ENCODE results near the gene C2orf92. TPM values are rescaled to one million over a fixed set of nuclear protein-coding genes. Genes with fewer than 3 reads are reported as not detected.
A peak's percentile ranks its signal among the peaks of the same experiment; 100 is the strongest.
"Not testable (repeated sequence)": the region's sequence is repeated elsewhere in the genome, so short reads cannot be mapped to it uniquely, and the experiment has no call there.

C2orf92 gene
- total RNA-seq, 2 experiments from 2014 or later: 6.1 to 7.3 TPM

DNA sequence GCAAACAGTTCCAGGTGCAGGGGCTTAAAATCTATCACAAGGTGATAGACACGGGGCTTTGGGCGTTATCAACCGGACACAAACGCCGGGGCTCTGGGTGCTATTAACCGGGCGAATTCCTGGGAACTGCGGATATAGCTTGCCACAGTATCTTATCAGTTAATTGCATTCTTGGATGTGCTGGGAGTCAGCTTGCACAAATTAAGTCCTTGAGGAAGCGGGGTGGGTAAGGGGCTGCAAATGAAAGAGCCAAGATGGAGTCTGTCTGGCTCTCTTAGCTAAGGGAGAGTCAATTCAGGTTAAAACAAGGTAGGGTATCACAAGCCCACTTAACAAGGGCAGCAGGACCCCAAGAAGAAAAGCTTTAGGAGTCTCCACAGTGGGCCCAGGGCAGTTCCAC lies 42.7 kb downstream of the C2orf92 start:
- not testable (repeated sequence) for H3K9me3 Mint-ChIP-seq, DNase-seq, H3K27me3 Mint-ChIP-seq
- H3K36me3 Mint-ChIP-seq: peaks cover 43% of the 10 kb centered on the region
- peaks cover 60% of the 10 kb centered on the region for H3K4me1 Mint-ChIP-seq
- peak overlapping the region; percentile 99 for H3K27ac Mint-ChIP-seq
- H3K4me3 Mint-ChIP-seq: peak overlapping the region; percentile 89

DNA sequence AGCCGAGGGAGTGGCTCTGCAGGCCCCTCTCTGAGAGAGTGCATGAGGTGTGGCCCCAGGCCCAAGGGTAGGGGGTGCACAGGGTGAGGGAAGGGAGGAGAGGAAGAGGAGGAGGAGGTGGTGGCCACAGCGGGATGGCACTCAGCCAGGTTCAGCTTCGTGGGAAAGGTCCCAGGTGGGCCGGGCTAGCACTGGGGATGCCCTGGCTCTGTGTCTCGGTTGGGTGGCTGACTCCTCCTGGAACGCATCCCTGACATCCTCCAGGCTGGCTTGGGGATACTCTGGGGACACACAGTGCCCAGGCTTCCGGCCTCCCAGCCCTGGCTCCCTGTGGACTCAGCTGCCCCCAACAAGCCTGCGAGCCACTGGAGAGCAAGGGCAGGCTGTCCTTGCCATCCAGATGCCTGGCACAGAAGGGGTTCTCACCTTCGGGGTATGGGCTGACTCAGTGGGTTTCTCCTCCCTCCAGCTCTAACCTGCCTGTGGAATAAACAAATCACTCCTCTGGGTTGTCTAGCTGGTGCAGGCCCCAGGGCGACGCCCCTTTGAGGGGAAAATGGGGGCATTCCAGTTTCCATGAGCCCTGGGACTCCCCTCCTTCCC lies 43.3 kb downstream of the C2orf92 start:
- H3K4me1 Mint-ChIP-seq: peaks cover 66% of the 10 kb centered on the region
- H3K27ac Mint-ChIP-seq: peak overlapping the region; percentile 99
- no peaks in the 10 kb centered on the region for H3K27me3 Mint-ChIP-seq
- peaks cover 48% of the 10 kb centered on the region for H3K36me3 Mint-ChIP-seq
- peak; percentile 75 for DNase-seq
- H3K4me3 Mint-ChIP-seq: peak overlapping the region; percentile 89
- H3K9me3 Mint-ChIP-seq: no peaks in the 10 kb centered on the region

DNA sequence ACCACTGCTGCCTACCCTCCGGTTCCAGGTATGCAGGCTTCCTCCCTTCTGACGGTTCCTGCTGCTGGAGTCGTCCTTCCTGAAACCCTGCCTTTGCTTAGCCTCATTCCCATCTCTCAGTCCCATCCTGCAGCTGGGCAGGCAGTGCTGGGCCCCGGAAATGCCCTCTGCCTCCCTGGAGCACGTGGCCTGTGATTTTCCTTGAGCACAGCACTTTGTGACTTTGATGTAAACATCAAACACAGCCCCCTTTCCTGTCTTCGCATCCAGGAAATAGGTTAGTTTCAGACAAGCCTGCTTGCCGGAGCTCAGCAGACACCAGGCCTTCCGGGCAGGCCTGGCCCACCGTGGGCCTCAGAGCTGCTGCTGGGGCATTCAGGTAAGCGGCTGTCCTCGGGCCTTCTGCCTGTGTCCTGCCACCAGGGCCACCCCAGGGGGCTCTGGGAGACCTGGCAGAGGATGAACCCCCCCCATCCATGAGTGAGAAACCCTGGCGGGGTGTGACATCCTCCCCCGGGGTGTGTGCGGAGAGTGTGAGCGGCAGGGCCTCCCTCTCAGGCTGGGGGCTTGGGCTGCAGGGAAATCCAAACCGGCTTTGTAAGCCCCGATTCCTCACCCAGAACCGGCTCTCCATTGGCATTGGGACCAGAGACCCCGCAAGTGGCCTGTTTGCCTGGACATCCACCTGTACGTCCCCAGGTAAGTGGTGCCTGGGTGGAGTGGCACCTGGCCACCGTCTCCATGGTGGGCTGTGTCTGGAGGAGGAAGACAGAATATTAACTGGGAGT lies 44.0 kb downstream of the C2orf92 start, which contains the start of gene ZAP70:
Gene ZAP70, plus strand, starts transcription at position 281 of the 788 bp plus-strand sequence. CDS start 10,461 bp downstream, outside the sequence.
- Mint-ChIP-seq H3K27me3 (no peaks in the 10 kb centered on the region), H3K27ac (peak within 1 kb of the TSS; percentile 99), H3K9me3 (no peaks in the 10 kb centered on the region), H3K36me3 (peaks cover 54% of the 10 kb centered on the region), H3K4me3 (peak within 1 kb of the TSS; percentile 89), H3K4me1 (peaks cover 71% of the 10 kb centered on the region)
- peak; percentile 76 for DNase-seq

DNA sequence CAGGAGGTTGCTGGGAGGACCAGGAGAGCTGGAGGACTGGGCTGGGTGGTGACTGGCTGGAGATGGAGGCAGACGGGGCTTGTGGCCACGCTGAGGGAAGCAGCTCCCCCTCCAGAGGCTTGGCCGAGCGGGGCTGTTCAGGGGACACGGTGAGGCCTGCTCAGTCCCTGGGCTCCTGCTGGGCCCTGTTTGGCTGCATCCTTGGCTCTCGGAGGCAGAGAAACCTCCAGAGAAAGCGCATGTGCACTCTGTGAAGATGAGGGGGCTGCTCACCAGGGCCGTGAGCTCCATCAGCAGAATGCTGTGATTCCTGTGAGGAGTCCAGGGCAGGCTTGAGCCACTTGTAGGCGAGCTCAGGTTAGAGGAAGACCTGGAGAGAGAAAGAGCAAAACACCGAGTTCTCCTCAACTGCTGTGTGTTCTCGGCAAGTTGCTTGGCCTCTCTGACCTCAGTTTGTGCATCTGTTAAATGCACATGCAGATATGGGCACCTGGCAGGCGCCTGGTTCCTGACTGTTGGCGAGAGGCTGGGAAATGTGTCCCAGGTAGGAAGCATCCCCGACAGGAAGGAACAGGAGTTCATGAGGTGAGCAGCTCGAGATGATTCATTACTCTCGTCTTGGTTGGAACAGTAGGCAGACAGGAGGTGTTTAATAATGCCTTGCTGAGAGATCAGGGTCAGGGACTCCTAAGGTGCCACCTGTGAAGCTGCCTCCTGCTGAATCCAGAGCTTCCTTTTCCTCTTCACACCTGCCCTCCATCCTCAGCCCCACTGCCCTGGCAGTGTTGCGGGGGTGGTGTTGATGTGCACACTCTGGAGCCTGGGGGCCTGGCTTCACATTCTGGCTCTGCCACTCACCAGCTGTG lies 44.8 kb downstream of the C2orf92 start:
- Mint-ChIP-seq H3K27me3 (no peaks in the 10 kb centered on the region), H3K4me1 (peaks cover 80% of the 10 kb centered on the region), H3K9me3 (no peaks in the 10 kb centered on the region), H3K27ac (peak overlapping the region; percentile 99), H3K4me3 (peak overlapping the region; percentile 89), H3K36me3 (peaks cover 63% of the 10 kb centered on the region)
- DNase-seq: peak; percentile 52

DNA sequence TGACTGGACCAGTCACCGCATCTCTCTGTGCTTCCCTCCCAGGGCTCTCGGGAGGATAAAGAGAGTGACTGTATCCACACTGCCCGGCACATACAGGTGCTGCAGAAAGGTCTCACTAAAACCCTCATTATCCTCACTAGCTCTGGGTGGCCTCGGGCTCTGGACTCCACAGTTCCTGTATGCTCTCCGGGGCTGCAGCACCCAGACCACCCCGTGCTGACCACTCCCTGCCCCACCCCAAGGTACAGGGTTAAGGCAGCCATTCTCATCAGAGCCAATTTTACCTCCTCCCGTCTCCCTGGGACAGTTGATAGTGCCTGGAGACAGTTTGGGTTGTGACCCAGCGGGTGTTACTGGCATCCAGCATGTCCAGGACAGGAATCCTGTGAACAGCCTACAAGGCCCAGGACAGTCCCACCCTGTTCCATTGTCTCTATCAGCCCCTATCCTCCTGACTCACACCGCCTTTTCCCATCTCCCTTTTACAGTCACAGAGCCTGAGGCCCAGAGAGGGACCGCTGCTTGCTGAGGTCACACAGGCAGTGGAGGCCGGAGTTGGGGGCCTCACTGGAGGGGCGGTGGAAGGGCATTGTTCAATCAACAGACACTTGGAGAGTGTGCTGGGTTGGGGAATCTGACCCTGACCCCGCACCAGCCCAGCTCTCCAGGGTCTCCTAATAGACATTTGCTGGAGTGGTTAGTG lies 45.6 kb downstream of the C2orf92 start:
- Mint-ChIP-seq H3K9me3 (no peaks in the 10 kb centered on the region), H3K36me3 (peaks cover 65% of the 10 kb centered on the region), H3K4me3 (peak overlapping the region; percentile 89), H3K27me3 (no peaks in the 10 kb centered on the region), H3K27ac (peak overlapping the region; percentile 99), H3K4me1 (peaks cover 80% of the 10 kb centered on the region)
- no peak for DNase-seq

DNA sequence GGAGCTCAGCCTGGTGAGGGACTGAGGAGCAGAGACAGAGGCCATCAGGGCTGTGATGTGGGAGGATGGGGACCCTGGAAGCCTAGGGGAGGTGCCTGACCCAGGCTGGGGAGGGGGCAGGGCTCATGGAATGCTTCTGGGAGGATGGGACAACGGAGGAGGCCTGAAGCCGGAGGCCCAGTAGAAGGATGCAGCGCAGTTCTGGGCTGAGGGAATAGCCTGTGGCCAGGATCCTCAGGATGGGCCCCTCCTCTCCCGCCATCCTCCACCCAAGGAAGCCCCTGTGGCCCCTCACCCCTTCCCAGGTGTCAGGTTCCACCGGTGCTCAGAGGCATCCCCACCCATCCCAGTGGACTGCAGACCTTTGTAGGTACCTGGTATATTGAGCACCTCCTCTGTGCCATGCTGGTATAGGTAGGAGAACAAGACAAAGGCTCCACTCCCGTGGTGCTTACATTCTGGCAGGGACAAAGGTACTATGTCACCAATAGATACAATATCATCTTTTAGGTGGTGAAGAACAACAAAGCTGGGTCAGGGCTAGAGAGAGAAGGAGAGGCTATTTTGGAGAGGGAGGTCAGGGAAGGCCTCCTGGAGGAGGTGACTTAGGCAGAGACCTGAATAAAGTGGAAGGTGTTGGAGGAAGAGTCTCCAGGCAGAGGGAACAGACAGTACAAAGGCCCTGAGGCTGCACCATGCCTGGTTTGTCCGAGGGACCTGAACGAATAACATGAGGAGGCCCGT lies 46.6 kb downstream of the C2orf92 start:
- Mint-ChIP-seq H3K27me3 (no peaks in the 10 kb centered on the region), H3K4me1 (peaks cover 77% of the 10 kb centered on the region)

DNA sequence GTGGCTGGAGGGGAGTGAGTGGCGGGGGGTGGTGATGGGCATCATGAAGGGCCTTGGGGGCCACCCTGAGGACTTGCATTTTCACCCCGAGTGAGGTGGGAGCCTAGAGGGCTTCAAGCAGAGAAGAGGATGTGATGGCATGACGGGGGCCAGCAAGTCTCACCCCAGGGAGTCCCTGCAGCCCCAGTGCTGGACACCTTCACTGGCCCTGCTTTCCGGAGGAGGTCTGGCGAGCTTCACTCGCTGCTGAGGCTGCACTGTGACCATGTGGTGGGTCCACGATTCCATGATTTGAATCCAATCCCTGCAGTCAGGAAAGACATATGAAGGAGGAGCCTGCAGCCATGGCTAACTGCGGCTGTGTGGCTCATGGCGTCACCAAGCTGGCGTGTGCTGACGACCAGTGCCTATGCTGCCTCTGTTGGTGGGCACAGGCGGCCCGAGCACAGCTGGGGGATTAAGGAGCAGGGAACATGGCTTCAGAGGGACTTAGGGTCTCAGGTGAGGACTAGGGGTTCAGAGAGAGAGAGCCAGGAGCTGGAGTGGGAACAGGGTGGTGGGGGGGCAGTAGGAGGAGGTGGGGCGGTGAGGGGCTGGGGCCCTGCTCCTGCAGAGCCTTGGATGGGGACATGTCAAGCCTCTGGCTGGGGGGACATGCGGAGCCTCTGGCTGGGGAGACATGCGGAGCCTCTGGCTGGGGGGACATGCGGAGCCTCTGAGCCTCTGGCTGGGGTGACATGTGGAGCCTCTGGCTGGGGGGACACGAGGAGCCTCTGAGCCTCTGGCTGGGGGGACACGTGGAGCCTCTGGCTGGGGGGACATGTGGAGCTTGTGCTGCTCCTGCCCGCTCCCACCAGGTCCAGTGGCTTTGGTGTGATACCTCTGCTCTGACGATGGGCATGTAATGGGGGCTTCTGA lies 47.4 kb downstream of the C2orf92 start:
- Mint-ChIP-seq H3K9me3 (no peaks in the 10 kb centered on the region), H3K4me1 (peaks cover 71% of the 10 kb centered on the region), H3K27me3 (no peaks in the 10 kb centered on the region), H3K4me3 (peak overlapping the region; percentile 89), H3K36me3 (peaks cover 70% of the 10 kb centered on the region), H3K27ac (peak overlapping the region; percentile 99)
- DNase-seq: peak; percentile 43

More for the DNA sequence above, 46.6 kb downstream of the C2orf92 start:
- H3K27ac Mint-ChIP-seq: peak overlapping the region; percentile 99
- H3K36me3 Mint-ChIP-seq: peaks cover 68% of the 10 kb centered on the region
- H3K4me3 Mint-ChIP-seq: peak overlapping the region; percentile 89
- no peaks in the 10 kb centered on the region for H3K9me3 Mint-ChIP-seq
- no peak for DNase-seq

DNA sequence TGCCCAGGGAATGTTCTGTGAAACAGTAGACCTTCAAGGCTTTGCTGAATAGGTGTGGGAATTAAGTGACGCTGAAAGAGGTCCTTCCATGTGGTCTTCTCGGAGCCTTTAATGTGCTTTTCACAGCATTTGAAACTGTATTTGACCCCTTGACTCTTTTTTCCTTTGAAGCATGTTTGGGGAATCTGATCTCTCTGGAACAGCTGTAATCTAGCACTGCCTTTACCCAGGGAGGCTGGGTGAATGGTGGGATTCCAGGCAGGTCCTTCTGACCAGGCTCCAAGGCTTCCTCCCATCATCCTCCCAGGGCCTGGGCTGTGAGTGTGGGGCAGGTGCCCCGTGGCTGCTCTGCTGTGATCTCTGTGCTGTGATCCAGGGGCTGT lies 48.1 kb downstream of the C2orf92 start:
- Mint-ChIP-seq H3K27me3 (no peaks in the 10 kb centered on the region), H3K27ac (peak overlapping the region; percentile 99), H3K9me3 (no peaks in the 10 kb centered on the region), H3K4me1 (peaks cover 71% of the 10 kb centered on the region), H3K36me3 (peaks cover 76% of the 10 kb centered on the region), H3K4me3 (peak overlapping the region; percentile 89)
- DNase-seq: no peak

DNA sequence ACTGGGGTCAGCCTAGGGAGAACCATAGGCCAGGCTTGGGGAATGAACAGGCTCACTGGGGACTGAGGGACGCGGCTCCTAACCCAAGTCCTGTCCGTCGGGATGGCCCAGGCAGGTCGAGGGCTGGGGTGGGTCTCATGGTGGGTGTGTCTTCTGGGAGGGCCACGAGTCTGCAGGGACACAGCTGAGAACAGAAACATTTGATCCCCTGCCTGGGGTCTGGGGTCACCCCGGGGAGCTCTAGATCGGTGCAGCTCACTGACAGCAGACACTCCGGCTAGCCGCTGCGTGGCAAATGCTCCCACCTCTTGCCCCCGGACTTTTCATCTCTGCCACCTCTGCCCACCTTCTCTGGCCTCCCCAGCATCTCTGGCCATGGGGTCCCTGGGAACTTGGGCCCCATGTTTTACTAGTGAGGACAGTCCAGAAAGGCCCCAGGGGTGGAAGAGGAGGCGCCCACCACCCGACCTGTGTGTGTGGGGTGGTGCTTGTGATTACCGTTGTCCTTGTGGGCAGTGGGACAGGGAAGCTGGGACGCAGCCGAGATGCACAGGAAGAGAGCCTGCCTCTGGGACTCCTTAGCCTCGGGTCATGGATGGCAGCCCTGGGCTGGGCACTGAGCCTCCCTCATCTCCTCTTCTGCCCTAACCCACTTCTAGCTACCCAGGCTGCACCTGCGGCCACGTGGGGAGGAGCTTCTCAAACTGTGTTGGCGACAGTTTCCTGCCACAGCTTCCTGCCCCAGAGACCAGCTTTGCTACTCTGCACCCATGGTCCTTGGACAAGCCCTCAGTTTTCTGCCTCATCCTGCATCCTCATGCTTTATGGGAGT lies 48.8 kb downstream of the C2orf92 start:
- no peaks in the 10 kb centered on the region for H3K9me3 Mint-ChIP-seq
- H3K27me3 Mint-ChIP-seq: no peaks in the 10 kb centered on the region
- H3K27ac Mint-ChIP-seq: peak overlapping the region; percentile 99
- peaks cover 80% of the 10 kb centered on the region for H3K36me3 Mint-ChIP-seq
- peaks cover 69% of the 10 kb centered on the region for H3K4me1 Mint-ChIP-seq
- peak; percentile 76 for DNase-seq
- H3K4me3 Mint-ChIP-seq: peak overlapping the region; percentile 89

DNA sequence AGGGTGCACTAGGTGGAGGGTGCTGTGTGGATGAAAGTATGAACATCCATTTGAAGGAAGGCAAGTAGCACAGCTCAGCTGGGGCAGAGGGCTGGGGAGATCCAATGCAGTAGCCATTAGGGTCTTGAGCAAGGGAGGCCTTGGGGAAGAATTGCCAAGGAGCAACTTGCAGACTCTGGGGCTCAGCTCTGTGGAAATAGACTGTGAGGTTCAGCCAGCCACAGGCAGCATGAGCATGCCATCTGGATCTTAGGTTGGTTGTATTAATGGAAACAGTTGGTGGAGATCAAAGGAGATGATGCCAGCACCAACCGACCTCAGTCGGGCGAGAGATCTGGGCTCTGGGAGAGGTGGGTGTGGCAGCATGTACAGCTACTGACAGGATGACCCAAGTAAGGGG lies 49.4 kb downstream of the C2orf92 start:
- peak overlapping the region; percentile 99 for H3K27ac Mint-ChIP-seq
- peak overlapping the region; percentile 89 for H3K4me3 Mint-ChIP-seq
- peak; percentile 29 for DNase-seq
- H3K4me1 Mint-ChIP-seq: peaks cover 72% of the 10 kb centered on the region
- no peaks in the 10 kb centered on the region for H3K27me3 Mint-ChIP-seq
- no peaks in the 10 kb centered on the region for H3K9me3 Mint-ChIP-seq
- H3K36me3 Mint-ChIP-seq: peaks cover 78% of the 10 kb centered on the region

DNA sequence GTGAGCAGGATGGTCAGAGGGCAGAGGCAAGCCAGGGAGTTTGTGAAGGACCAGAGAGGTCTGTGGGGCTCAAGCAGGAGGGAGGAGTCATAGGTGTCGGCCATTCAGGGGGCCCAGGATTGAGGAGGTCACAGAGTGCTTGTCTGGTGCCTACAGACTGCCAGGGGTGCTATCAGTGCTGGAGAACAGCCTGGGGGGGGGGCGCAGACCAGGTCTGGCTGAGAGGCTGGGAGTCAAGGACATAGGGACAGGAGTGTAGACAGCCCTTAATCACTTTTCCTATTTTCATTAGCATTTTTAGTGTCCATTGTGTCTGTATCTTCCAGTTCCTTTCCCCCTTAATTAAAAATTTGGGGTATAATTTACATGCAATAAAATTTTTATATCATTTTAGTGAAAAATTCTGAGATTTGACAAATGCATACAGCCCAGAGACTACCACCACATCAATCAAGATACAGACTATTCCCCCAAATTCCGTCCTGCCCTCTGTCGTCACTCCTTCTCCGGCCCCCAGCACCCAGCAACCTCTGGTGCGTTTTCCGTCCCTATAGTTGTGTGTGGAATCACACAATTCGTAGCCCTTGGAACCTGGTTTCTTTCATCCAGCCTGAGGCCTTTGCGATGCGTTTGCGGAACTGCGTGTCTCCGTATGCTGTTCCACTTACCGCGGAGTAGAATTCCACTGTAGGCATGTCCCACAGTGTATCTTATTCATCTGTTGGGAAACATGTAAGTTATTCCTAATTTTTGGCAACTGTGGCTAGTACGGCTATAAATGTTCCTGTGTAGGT lies 50.0 kb downstream of the C2orf92 start:
- Mint-ChIP-seq H3K36me3 (peaks cover 74% of the 10 kb centered on the region), H3K27me3 (no peaks in the 10 kb centered on the region), H3K27ac (peak overlapping the region; percentile 99), H3K4me3 (peak overlapping the region; percentile 89), H3K4me1 (peaks cover 73% of the 10 kb centered on the region), H3K9me3 (no peaks in the 10 kb centered on the region)
- no peak for DNase-seq

DNA sequence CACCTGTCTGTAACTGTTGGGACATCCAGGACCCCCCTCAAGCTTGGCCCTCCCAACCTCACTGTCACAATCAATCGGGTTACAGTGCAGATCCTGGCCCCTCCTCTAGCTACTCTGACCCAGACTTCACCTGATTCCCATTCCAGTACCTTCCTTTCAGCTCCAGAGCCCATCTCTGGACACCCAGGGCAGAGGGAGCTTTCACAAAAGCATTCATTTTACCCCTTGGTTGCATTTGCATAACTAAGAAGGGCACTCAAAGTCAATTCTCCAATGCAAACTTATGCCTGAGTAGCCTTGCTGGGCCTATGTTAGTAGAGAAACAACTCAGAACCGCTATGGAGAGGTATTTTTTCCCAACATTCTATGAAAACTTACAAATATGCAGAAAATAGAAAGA lies 51.2 kb downstream of the C2orf92 start:
- H3K4me1 Mint-ChIP-seq: peaks cover 73% of the 10 kb centered on the region
- no peaks in the 10 kb centered on the region for H3K27me3 Mint-ChIP-seq
- peak overlapping the region; percentile 70 for H3K27ac Mint-ChIP-seq
- H3K4me3 Mint-ChIP-seq: peak overlapping the region; percentile 20
- DNase-seq: no peak
- H3K36me3 Mint-ChIP-seq: peaks cover 72% of the 10 kb centered on the region
- H3K9me3 Mint-ChIP-seq: no peaks in the 10 kb centered on the region
